ENCODE data around the gene CACTIN.
A peak's percentile ranks its signal among the peaks of the same experiment; 100 is the strongest.
"Not testable (repeated sequence)": the region's sequence is repeated elsewhere in the genome, so short reads cannot be mapped to it uniquely, and the experiment has no call there.

CACTIN gene

DNA sequence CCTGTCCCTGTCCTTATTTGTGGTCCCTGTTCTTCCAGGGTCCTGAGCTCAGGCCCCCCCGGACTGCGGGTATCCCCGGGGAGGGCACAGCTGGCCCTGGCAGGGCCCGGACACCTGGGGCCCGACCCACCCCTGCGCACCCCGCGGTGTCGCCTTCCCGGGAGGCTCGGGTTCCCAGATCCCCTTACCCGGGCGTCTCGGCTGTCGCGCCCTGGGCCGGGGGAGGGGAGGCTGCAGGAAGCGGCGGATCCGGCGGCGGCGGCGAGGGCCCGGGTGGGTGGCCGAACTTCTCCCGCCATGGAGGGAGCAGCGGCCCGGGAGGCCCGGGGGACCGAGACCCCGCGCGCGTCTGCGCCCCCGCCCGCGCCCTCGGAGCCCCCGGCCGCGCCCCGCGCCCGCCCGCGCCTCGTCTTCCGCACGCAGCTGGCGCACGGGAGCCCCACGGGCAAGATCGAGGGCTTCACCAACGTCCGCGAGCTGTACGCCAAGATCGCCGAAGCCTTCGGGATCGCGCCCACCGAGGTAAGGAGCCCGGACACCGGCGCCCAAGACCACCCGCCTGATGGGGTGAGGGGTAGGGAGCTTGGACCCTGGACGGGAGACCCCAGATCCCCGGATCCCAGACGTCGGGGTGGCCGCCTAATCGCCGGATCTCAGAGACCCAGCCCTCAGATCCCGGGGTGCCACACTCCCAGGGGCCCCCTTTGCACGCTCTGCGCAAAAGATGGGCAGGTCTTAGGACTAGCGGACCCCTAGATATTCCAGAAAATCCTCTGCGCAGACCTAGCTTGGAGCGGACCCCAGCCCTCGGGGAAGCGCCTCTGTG lies 41.1 kb downstream of the CACTIN start, which contains the start of gene GIPC3:
Gene GIPC3 (plus strand): TSS at position 178 of the 826 bp plus-strand sequence. CDS start 120 bp downstream, at position 298.
- Histone ChIP-seq H3K27me3 (ENCODE audit: control insufficient read depth, insufficient read depth, low read length) (peaks cover 17% of the 10 kb centered on the region), H3K4me3 (ENCODE audit: low read depth, low read length) (peak within 1 kb of the TSS; percentile 55), H3K4me1 (ENCODE audit: control insufficient read depth, insufficient read depth, low read length) (no peaks in the 10 kb centered on the region), H3K36me3 (ENCODE audit: control insufficient read depth, insufficient read depth, low read length) (no peaks in the 10 kb centered on the region), H3K9ac (ENCODE audit: low read depth, low read length) (peak within 1 kb of the TSS; percentile 24), H3K9me3 (ENCODE audit: control insufficient read depth, insufficient read depth, low read length) (no peaks in the 10 kb centered on the region)

GRCh38 chr19:3584036-3584802 lies 42.4 kb downstream of the CACTIN start:
- H3K9ac ChIP-seq (ENCODE audit: low read depth, low read length); H3K4me3 ChIP-seq (ENCODE audit: low read depth, low read length): not testable (repeated sequence)

GRCh38 chr19:3581792-3582191 lies 44.8 kb downstream of the CACTIN start:
- H3K36me3 ChIP-seq (ENCODE audit: control insufficient read depth, insufficient read depth, low read length); H3K4me3 ChIP-seq (ENCODE audit: low read depth, low read length): not testable (repeated sequence)

More at GRCh38 chr19:3584036-3584802, 42.4 kb downstream of the CACTIN start:
- peaks cover 17% of the 10 kb centered on the region for H3K27me3 ChIP-seq (ENCODE audit: control insufficient read depth, insufficient read depth, low read length)
- H3K4me1 ChIP-seq (ENCODE audit: control insufficient read depth, insufficient read depth, low read length); H3K36me3 ChIP-seq (ENCODE audit: control insufficient read depth, insufficient read depth, low read length); H3K9me3 ChIP-seq (ENCODE audit: control insufficient read depth, insufficient read depth, low read length): not testable (repeated sequence)

DNA sequence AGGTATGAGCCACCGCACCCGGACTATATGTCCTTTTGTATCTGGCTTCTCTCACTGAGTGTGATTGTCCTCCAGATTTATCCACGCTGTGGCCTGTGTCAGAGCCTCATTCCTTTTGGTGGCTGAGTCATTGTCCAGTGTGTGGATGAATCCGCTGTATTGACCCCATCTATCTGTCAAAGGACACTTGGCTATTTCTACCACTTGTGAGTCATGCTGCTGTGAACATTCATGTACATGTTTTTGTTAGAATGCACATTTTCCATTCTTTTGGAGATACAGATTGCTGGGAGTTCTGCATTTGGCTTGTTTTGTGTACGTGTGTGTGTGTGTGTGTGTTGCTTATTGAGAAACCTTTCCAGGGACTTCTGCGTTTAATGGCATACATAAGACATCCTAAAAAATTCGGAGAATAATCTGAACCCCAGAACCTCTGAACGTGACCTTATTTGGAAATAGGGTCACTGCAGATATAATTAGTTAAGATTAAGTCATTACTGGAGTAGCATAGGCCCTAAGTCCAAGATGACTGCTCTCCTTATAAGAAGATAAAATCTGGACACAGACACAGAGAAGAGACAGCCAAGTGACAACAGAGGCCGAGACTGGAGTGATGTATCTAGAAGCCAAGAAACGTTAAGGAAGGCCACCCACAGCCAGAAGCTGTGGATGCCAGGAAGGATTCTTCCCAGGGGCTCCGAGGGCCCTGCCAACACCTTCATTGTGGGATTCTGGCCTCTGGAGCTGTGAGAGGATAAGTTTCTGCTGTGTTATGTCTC lies 46.2 kb downstream of the CACTIN start:
- Histone ChIP-seq H3K27me3 (ENCODE audit: control insufficient read depth, insufficient read depth, low read length) (peaks cover 10% of the 10 kb centered on the region), H3K9ac (ENCODE audit: low read depth, low read length) (no peak overlapping the region), H3K4me3 (ENCODE audit: low read depth, low read length) (no peak overlapping the region), H3K36me3 (ENCODE audit: control insufficient read depth, insufficient read depth, low read length) (peaks cover 2% of the 10 kb centered on the region), H3K4me1 (ENCODE audit: control insufficient read depth, insufficient read depth, low read length) (no peaks in the 10 kb centered on the region), H3K9me3 (ENCODE audit: control insufficient read depth, insufficient read depth, low read length) (no peaks in the 10 kb centered on the region)

More at GRCh38 chr19:3581792-3582191, 44.8 kb downstream of the CACTIN start:
- not testable (repeated sequence) for H3K9ac ChIP-seq (ENCODE audit: low read depth, low read length); H3K9me3 ChIP-seq (ENCODE audit: control insufficient read depth, insufficient read depth, low read length); H3K4me1 ChIP-seq (ENCODE audit: control insufficient read depth, insufficient read depth, low read length)
- H3K27me3 ChIP-seq (ENCODE audit: control insufficient read depth, insufficient read depth, low read length) = peaks cover 17% of the 10 kb centered on the region

DNA sequence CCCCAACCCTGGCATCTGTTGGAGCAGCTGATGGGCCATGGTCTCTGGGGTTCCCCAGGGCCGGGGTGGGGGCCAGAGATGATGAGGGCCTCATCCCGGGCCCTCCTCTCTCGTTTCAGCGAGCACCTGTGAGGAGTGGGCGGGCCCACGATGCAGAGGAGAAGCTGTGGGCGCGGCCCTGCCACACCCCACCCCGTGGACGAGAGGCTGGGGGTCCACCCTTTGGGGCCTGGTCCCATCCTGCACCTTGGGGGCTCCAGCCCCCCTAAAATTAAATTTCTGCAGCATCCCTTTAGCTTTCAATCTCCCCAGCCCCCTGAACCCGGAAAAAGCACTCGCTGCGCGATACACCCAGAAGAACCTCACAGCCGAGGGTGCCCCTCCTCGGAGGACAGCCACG lies 48.2 kb downstream of the CACTIN start:
- H3K9me3 ChIP-seq (ENCODE audit: control insufficient read depth, insufficient read depth, low read length) = no peaks in the 10 kb centered on the region
- H3K4me3 ChIP-seq (ENCODE audit: low read depth, low read length) = peak overlapping the region; percentile 41
- H3K27me3 ChIP-seq (ENCODE audit: control insufficient read depth, insufficient read depth, low read length) = peaks cover 1% of the 10 kb centered on the region
- H3K36me3 ChIP-seq (ENCODE audit: control insufficient read depth, insufficient read depth, low read length) = peaks cover 3% of the 10 kb centered on the region
- H3K9ac ChIP-seq (ENCODE audit: low read depth, low read length) = no peak overlapping the region
- H3K4me1 ChIP-seq (ENCODE audit: control insufficient read depth, insufficient read depth, low read length) = no peaks in the 10 kb centered on the region

DNA sequence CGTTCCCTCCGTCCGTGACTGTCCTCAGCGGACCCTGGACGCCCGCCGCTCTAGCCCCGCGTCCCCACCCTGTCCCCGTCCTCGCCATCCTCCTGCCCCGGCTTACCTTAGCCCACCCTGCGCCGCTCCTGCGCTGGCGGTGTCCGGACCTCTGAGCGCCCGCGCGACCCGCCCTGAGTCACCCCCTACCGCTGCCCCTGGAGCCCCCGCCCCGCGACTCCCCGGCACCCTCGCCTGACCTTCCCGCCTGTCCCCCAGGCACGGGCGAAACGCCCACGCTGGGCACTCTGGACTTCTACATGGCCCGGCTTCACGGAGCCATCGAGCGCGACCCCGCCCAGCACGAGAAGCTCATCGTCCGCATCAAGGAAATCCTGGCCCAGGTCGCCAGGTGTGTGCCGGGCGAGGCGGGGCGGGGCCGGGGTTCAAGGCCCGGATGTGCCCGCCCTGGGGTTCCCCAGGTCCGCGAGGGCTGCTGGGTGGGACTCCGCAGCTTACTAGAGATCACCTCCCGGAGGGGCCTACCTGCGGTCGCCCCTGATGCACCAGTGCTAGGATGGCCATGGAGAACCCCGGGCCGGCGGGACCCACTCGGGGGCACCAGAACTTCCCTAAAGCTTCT lies 48.8 kb downstream of the CACTIN start:
- Histone ChIP-seq H3K27me3 (ENCODE audit: control insufficient read depth, insufficient read depth, low read length) (no peaks in the 10 kb centered on the region), H3K36me3 (ENCODE audit: control insufficient read depth, insufficient read depth, low read length) (peaks cover 3% of the 10 kb centered on the region), H3K9ac (ENCODE audit: low read depth, low read length) (no peak overlapping the region), H3K9me3 (ENCODE audit: control insufficient read depth, insufficient read depth, low read length) (no peaks in the 10 kb centered on the region), H3K4me3 (ENCODE audit: low read depth, low read length) (peak overlapping the region; percentile 41), H3K4me1 (ENCODE audit: control insufficient read depth, insufficient read depth, low read length) (no peaks in the 10 kb centered on the region)

DNA sequence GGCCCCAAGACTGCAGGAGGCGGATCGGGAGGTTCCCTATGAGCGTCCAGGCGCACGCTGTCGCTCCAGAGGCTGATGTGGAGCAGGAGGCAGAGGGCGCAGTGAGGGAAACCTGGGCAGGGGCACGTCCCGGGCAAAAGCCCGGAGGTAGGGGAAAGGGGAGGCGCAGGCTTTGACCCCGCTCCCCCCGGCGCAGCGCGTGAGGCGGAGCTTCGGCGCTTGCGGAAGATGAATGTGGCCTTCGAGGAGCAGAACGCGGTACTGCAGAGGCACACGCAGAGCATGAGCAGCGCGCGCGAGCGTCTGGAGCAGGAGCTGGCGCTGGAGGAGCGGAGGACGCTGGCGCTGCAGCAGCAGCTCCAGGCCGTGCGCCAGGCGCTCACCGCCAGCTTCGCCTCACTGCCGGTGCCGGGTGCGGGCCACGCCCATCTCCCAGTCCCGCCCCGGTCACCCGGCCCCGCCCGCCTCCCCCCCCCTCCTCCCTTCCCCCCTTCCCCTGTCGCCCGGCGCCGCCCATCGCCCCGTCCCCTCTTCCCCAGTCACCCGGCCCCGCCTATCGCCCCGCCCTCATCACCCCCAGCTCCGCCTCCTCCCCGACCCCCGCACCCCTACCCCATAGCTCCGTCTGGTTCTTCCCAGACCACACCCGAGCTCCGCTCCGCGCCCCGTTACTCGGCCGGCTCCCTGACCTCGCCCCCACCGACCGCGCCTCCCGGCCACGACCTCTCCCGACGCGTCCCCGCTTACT lies 49.7 kb downstream of the CACTIN start:
- Histone ChIP-seq H3K27me3 (ENCODE audit: control insufficient read depth, insufficient read depth, low read length) (no peaks in the 10 kb centered on the region), H3K4me1 (ENCODE audit: control insufficient read depth, insufficient read depth, low read length) (no peaks in the 10 kb centered on the region), H3K36me3 (ENCODE audit: control insufficient read depth, insufficient read depth, low read length) (peaks cover 3% of the 10 kb centered on the region), H3K4me3 (ENCODE audit: low read depth, low read length) (peak overlapping the region; percentile 65), H3K9me3 (ENCODE audit: control insufficient read depth, insufficient read depth, low read length) (no peaks in the 10 kb centered on the region), H3K9ac (ENCODE audit: low read depth, low read length) (no peak overlapping the region)

DNA sequence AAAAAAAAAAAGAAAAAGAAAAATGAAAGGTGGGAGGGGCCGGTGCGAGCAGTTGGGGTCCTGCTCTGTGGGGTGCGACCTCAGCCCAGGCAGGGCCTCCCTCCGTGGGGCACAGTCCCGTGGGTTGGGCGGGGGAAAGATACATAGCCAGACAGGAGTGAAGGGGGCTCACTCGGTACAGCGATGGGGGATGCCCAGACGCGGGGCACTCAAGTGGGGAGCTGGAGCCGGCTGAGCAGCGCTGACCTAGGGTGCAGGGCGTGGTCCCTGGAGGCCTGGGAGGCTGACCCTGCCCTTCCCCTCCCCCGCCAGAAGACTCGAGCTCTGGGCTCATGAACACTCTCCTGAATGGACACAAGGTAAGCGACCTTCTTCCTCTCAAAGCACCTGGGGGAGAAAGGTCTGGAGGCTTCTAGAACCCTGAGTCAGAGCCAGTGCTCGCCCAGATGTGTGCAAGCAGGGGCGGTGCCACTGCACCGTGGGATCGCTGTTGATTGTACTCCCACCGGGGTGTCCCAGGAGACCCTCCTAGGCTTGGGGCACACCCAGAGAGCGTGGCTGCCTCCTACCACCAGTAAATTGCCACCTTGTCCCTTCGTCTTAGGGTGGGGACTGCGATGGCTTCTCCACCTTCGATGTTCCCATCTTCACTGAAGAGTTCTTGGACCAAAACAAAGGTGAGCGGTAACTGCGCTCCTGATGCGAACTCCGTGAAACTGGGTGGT lies 50.5 kb downstream of the CACTIN start:
- H3K4me3 ChIP-seq (ENCODE audit: low read depth, low read length) = peak overlapping the region; percentile 65

DNA sequence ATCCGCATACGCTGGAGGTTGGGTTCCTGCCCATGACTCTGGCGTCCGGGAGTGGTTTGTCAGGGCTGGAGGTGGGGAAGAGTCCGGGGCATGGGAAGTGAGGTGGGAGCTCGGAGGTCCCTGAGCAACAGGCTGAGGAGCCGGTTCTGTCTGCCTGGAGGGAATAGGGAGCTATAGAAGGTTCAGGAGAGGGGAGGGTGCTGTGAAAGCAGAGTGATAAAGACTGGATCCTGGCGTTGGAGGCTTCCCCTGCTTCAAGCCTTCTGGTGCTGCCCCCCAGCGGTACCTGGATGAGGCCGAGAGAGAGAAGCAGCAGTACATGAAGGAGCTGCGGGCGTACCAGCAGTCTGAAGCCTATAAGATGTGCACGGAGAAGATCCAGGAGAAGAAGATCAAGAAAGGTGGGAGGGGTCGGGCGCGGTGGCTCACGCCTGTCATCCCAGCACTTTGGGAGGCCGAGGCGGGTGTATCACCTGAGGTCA lies 51.3 kb downstream of the CACTIN start:
- H3K27me3 ChIP-seq (ENCODE audit: control insufficient read depth, insufficient read depth, low read length) = no peaks in the 10 kb centered on the region
- H3K36me3 ChIP-seq (ENCODE audit: control insufficient read depth, insufficient read depth, low read length) = peaks cover 3% of the 10 kb centered on the region
- no peaks in the 10 kb centered on the region for H3K4me1 ChIP-seq (ENCODE audit: control insufficient read depth, insufficient read depth, low read length)
- H3K9ac ChIP-seq (ENCODE audit: low read depth, low read length) = no peak overlapping the region
- no peak overlapping the region for H3K4me3 ChIP-seq (ENCODE audit: low read depth, low read length)
- H3K9me3 ChIP-seq (ENCODE audit: control insufficient read depth, insufficient read depth, low read length) = no peaks in the 10 kb centered on the region

More for the DNA sequence above, 50.5 kb downstream of the CACTIN start:
- no peaks in the 10 kb centered on the region for H3K27me3 ChIP-seq (ENCODE audit: control insufficient read depth, insufficient read depth, low read length)
- no peaks in the 10 kb centered on the region for H3K4me1 ChIP-seq (ENCODE audit: control insufficient read depth, insufficient read depth, low read length)
- no peak overlapping the region for H3K9ac ChIP-seq (ENCODE audit: low read depth, low read length)
- peaks cover 3% of the 10 kb centered on the region for H3K36me3 ChIP-seq (ENCODE audit: control insufficient read depth, insufficient read depth, low read length)
- H3K9me3 ChIP-seq (ENCODE audit: control insufficient read depth, insufficient read depth, low read length) = no peaks in the 10 kb centered on the region

Data from iPS-15b (cell line).